ENCODE data around the gene THNSL1. TPM values are rescaled to one million over a fixed set of nuclear protein-coding genes. Genes with fewer than 3 reads are reported as not detected.

Gene THNSL1
- total and polyA plus RNA-seq, 2 of the 13 experiments (the other 11 are each of a cell fraction or from before 2014, with no cell fraction given): 1.3 to 3.8 TPM

DNA sequence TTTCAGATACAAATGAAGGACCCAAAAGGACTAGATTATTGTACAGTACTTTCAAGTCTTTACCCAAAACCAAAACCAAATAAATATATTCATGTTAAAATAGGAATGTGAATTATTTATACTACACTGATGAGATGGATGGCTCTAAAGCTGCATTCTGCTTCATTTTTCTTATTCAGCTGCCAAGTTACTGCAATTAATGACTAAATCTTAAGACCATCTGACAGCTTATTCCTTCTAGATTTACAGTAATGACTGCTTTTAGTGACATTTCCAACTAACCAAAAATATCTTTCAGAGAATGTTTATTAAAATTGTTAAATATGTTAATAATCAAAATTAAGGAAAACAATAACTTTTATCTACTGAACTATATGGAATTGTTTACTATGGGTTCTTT is 21.3 kb upstream of the THNSL1 start:
- TF ChIP-seq ARNTL (CRISPR knock-in tag; IDR thresholded peaks at IDR 0.05): no peak
- TF ChIP-seq ZNF44 (CRISPR knock-in tag; IDR thresholded peaks at IDR 0.05): no peak
- no peak for TF ChIP-seq NFIB (CRISPR knock-in tag; IDR thresholded peaks at IDR 0.05; ENCODE audit: borderline replicate concordance)
- no peak for TF ChIP-seq NFYB (CRISPR knock-in tag; IDR thresholded peaks at IDR 0.05)
- no peaks in the 10 kb centered on the region for H3K79me2 ChIP-seq (ENCODE audit: insufficient read depth, low read length)
- H3K36me3 ChIP-seq (replicated peaks in 1 of 2; ENCODE audit: control insufficient read depth in 1 of 2, insufficient read depth in 2 of 2, low read length in 2 of 2): no peaks in the 10 kb centered on the region
- DNase-seq (ENCODE audit: low spot score) (no peak), ATAC-seq (no peak), FAIRE-seq (no peak)
- intact Hi-C loops (cut with micrococcal nuclease; ENCODE audit: unreplicated experiment): no loop called here
- no peaks in the 10 kb centered on the region for H3K9me3 ChIP-seq (ENCODE audit: low read length)
- BruUV-seq (replicated peaks): no TSS peak
- H3K27ac ChIP-seq (ENCODE audit: extremely low read length, insufficient read depth, low read length): no peak overlapping the region
- H3K4me1 ChIP-seq (ENCODE audit: insufficient read depth, low read length): no peaks in the 10 kb centered on the region
- POLR2A ChIA-PET: no interaction called here
- in situ Hi-C loops (cut with HindIII; ENCODE audit: extremely low pct_ligation_motif_present, low pct_unique_long_range_greater_than_20kb): loop anchor here (25.0 kb wide), 1 partner anchor 358 kb away; no protein-coding TSS in a partner anchor
- no peak overlapping the region for H2AFZ ChIP-seq (ENCODE audit: low read length)
- H3K9ac ChIP-seq (ENCODE audit: insufficient read depth, low read depth, low read length): no peak overlapping the region
- H4K20me1 ChIP-seq (ENCODE audit: insufficient read depth, low read length): no peaks in the 10 kb centered on the region
- CTCF ChIA-PET (ENCODE audit: low intra/inter-chr PET ratio, low total read pairs): no interaction called here
- no peaks in the 10 kb centered on the region; a peak in 2 of 5 replicates for H3K27me3 ChIP-seq (ENCODE audit: control insufficient read depth in 1 of 2, insufficient read depth in 2 of 2, low read length in 2 of 2)
- no peak overlapping the region for H3K4me3 ChIP-seq (replicated peaks in 1 of 3; ENCODE audit: insufficient read depth in 1 of 3, low read depth in 2 of 3, low read length in 3 of 3)
- H3K4me2 ChIP-seq (ENCODE audit: low read depth, low read length): no peak overlapping the region

DNA sequence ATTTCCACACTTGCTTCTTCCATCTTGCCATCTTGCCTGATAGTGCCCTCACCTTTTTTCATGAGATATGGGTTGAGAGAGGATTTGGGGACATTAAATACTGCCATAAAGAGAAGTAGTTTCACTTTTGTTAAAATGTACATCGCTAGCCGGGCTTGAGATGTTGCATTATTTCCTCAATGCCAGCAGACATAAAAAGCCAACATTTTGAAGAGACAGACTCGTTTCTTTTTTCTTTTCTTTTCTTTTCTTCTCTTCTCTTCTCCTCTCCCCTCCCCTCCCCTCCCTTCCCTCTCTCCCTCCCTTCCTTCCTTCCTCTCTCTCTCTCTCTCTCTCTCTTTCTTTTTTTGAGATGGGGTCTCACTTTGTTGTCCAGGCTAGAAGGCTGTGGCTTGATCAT is 18.4 kb upstream of the THNSL1 start:
- Histone ChIP-seq H4K20me1 (ENCODE audit: insufficient read depth, low read length) (no peaks in the 10 kb centered on the region), H3K4me2 (ENCODE audit: low read depth, low read length) (no peak overlapping the region), H3K79me2 (ENCODE audit: insufficient read depth, low read length) (no peaks in the 10 kb centered on the region), H2AFZ (ENCODE audit: low read length) (no peak overlapping the region), H3K27me3 (ENCODE audit: control insufficient read depth in 1 of 2, insufficient read depth in 2 of 2, low read length in 2 of 2) (no peaks in the 10 kb centered on the region; a peak in 1 of 5 replicates), H3K9me3 (ENCODE audit: low read length) (no peaks in the 10 kb centered on the region), H3K4me1 (ENCODE audit: insufficient read depth, low read length) (no peaks in the 10 kb centered on the region), H3K9ac (ENCODE audit: insufficient read depth, low read depth, low read length) (no peak overlapping the region), H3K36me3 (replicated peaks in 1 of 2; ENCODE audit: control insufficient read depth in 1 of 2, insufficient read depth in 2 of 2, low read length in 2 of 2) (no peaks in the 10 kb centered on the region), H3K27ac (ENCODE audit: extremely low read length, insufficient read depth, low read length) (no peak overlapping the region), H3K4me3 (replicated peaks in 1 of 3; ENCODE audit: insufficient read depth in 1 of 3, low read depth in 2 of 3, low read length in 3 of 3) (no peak overlapping the region)
- DNase-seq (ENCODE audit: low spot score) (no peak), FAIRE-seq (no peak), ATAC-seq (no peak)
- 63% methylated on average over 3 of the region's 3 CpGs for WGBS (ENCODE audit: low lambda C conversion rate)
- in situ Hi-C loops (cut with HindIII; ENCODE audit: extremely low pct_ligation_motif_present, low pct_unique_long_range_greater_than_20kb) (loop anchor here (25.0 kb wide), 1 partner anchor 361 kb away; no protein-coding TSS in a partner anchor), intact Hi-C loops (cut with micrococcal nuclease; ENCODE audit: unreplicated experiment) (no loop called here)
- no TSS peak for BruUV-seq (replicated peaks)
- no peak for TF ChIP-seq DNMT3B (CRISPR knock-in tag; conservative IDR thresholded peaks at IDR 0.05)
- TF ChIP-seq, protein P1, sequence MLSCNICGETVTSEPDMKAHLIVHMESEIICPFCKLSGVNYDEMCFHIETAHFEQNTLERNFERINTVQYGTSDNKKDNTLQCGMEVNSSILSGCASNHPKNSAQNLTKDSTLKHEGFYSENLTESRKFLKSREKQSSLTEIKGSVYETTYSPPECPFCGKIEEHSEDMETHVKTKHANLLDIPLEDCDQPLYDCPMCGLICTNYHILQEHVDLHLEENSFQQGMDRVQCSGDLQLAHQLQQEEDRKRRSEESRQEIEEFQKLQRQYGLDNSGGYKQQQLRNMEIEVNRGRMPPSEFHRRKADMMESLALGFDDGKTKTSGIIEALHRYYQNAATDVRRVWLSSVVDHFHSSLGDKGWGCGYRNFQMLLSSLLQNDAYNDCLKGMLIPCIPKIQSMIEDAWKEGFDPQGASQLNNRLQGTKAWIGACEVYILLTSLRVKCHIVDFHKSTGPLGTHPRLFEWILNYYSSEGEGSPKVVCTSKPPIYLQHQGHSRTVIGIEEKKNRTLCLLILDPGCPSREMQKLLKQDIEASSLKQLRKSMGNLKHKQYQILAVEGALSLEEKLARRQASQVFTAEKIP (CRISPR knock-in tag; IDR thresholded peaks at IDR 0.05; ENCODE audit: borderline replicate concordance): no peak
- TF ChIP-seq POLR2AphosphoS5 (IDR thresholded peaks at IDR 0.05; ENCODE audit: low read depth, low read length): no peak
- TF ChIP-seq, protein P2, sequence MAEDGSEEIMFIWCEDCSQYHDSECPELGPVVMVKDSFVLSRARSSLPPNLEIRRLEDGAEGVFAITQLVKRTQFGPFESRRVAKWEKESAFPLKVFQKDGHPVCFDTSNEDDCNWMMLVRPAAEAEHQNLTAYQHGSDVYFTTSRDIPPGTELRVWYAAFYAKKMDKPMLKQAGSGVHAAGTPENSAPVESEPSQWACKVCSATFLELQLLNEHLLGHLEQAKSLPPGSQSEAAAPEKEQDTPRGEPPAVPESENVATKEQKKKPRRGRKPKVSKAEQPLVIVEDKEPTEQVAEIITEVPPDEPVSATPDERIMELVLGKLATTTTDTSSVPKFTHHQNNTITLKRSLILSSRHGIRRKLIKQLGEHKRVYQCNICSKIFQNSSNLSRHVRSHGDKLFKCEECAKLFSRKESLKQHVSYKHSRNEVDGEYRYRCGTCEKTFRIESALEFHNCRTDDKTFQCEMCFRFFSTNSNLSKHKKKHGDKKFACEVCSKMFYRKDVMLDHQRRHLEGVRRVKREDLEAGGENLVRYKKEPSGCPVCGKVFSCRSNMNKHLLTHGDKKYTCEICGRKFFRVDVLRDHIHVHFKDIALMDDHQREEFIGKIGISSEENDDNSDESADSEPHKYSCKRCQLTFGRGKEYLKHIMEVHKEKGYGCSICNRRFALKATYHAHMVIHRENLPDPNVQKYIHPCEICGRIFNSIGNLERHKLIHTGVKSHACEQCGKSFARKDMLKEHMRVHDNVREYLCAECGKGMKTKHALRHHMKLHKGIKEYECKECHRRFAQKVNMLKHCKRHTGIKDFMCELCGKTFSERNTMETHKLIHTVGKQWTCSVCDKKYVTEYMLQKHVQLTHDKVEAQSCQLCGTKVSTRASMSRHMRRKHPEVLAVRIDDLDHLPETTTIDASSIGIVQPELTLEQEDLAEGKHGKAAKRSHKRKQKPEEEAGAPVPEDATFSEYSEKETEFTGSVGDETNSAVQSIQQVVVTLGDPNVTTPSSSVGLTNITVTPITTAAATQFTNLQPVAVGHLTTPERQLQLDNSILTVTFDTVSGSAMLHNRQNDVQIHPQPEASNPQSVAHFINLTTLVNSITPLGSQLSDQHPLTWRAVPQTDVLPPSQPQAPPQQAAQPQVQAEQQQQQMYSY (CRISPR knock-in tag; IDR thresholded peaks at IDR 0.05): no peak
- peak; percentile 68 for TF ChIP-seq HNRNPK (IDR thresholded peaks at IDR 0.05; ENCODE audit: low read depth, low read length, poor library complexity, severe bottlenecking)
- TF ChIP-seq, protein P3, sequence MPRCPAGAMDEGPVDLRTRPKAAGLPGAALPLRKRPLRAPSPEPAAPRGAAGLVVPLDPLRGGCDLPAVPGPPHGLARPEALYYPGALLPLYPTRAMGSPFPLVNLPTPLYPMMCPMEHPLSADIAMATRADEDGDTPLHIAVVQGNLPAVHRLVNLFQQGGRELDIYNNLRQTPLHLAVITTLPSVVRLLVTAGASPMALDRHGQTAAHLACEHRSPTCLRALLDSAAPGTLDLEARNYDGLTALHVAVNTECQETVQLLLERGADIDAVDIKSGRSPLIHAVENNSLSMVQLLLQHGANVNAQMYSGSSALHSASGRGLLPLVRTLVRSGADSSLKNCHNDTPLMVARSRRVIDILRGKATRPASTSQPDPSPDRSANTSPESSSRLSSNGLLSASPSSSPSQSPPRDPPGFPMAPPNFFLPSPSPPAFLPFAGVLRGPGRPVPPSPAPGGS (CRISPR knock-in tag; IDR thresholded peaks at IDR 0.05): no peak
- TF ChIP-seq PCBP2 (optimal IDR thresholded peaks at IDR 0.05; ENCODE audit: low read depth, low read length, poor library complexity, severe bottlenecking): peak; percentile 72
- ChIA-PET CTCF (ENCODE audit: low intra/inter-chr PET ratio, low total read pairs) (no interaction called here), POLR2A (no interaction called here)
